HepG2 (cell line): ENCODE results near the gene CHMP5. TPM values are rescaled to one million over a fixed set of nuclear protein-coding genes. Genes with fewer than 3 reads are reported as not detected.

Experiments
- ATAC-seq: fragments of 200-7000 bp; cut with Tn5 transposase; 3 replicates; pipeline ENCODE4 v1.9.1; 2020; ENCODE audit warnings: mild to moderate bottlenecking, moderate library complexity
- BruUV-seq: library from RNA; stranded (reverse); fragments of 400-500 nt; replicated peaks from 2 replicates; lab custom pipeline; 2021; lab: Mats Ljungman, UMichigan
- CTCF ChIA-PET: fragments of 300-600 bp; formaldehyde crosslinking; extraction: SDS; loops from one replicate; lab custom pipeline; 2021; ENCODE audit warnings: low total read pairs, inconsistent platforms, low intra/inter-chr PET ratio; lab: Yijun Ruan, JAX
- POLR2A ChIA-PET: fragments of 350-600 bp; sonication (Branson Sonifier 250); formaldehyde crosslinking; loops from one replicate; lab custom pipeline; 2020; ENCODE audit warnings: antibody characterized with exemption, inconsistent platforms; lab: Yijun Ruan, JAX
- DNase-seq: peaks from one replicate; pipeline ENCODE4 v3.0.0-alpha.2; 2015; ENCODE audit warnings: low spot score
- FAIRE-seq: peaks from 3 replicates; lab custom pipeline; 2011; peaks lifted over from hg19 to GRCh38; lab: Jason Lieb, UNC
- H2AFZ ChIP-seq: one replicate; pipeline ENCODE4 v1.6.1; 2011; ENCODE audit warnings: low read length, inconsistent platforms
- H3K27ac ChIP-seq: fragments of 300-600 bp; 3 replicates; pipeline ENCODE4 v1.8.0; 2011; ENCODE audit warnings: mixed run types, mild to moderate bottlenecking, mixed read lengths, low read length, inconsistent platforms; ENCODE audit not compliant: insufficient read depth; ENCODE audit errors: extremely low read length
- H3K27me3 ChIP-seq, 2 experiments: fragments of 200-600 bp in 1 of 2; 2 replicates in 1 of 2; 3 replicates in 1 of 2; pipeline versions ENCODE4 v1.6.0 to v1.8.0; 2011; ENCODE audit warnings: low read length in 2 of 2, mild to moderate bottlenecking in 2 of 2, moderate library complexity in 2 of 2, inconsistent platforms in 1 of 2; ENCODE audit not compliant: insufficient read depth in 2 of 2, control insufficient read depth in 1 of 2
- H3K36me3 ChIP-seq, 2 experiments: fragments of 200-600 bp in 1 of 2; replicated peaks in 1 of 2; 2 replicates in 1 of 2; 3 replicates in 1 of 2; pipeline versions ENCODE4 v1.5.1 to v1.8.0; 2011; ENCODE audit warnings: low read length in 2 of 2, inconsistent platforms in 1 of 2; ENCODE audit not compliant: insufficient read depth in 2 of 2, control insufficient read depth in 1 of 2
- H3K4me1 ChIP-seq: 2 replicates; pipeline ENCODE4 v1.5.1; 2012; ENCODE audit warnings: low read length, inconsistent platforms; ENCODE audit not compliant: insufficient read depth
- H3K4me2 ChIP-seq: 2 replicates; pipeline ENCODE4 v1.6.0; 2011; ENCODE audit warnings: low read depth, low read length, inconsistent platforms
- H3K4me3 ChIP-seq, 3 experiments: fragments of 200-600 bp in 1 of 3; sonication (generic), shearing (Covaris generic) in 1 of 3; replicated peaks in 1 of 3; 2 replicates each; pipeline ENCODE4 v1.5.1; 2011 to 2016; ENCODE audit warnings: low read length in 3 of 3, inconsistent platforms in 2 of 3, low read depth in 2 of 3, mild to moderate bottlenecking in 2 of 3, control low read depth in 1 of 3, mixed read lengths in 1 of 3; ENCODE audit not compliant: insufficient read depth in 1 of 3
- H3K79me2 ChIP-seq: one replicate; pipeline ENCODE4 v1.6.1; 2011; ENCODE audit warnings: low read length, inconsistent platforms; ENCODE audit not compliant: insufficient read depth
- H3K9ac ChIP-seq: 2 replicates; pipeline ENCODE4 v1.6.0; 2011; ENCODE audit warnings: mild to moderate bottlenecking, low read depth, low read length, inconsistent platforms; ENCODE audit not compliant: insufficient read depth
- H3K9me3 ChIP-seq: 2 replicates; pipeline ENCODE4 v1.5.1; 2012; ENCODE audit warnings: mild to moderate bottlenecking, low read length
- H4K20me1 ChIP-seq: 2 replicates; pipeline ENCODE4 v1.6.0; 2011; ENCODE audit warnings: inconsistent platforms, mild to moderate bottlenecking, low read length, moderate library complexity; ENCODE audit not compliant: insufficient read depth
- ELF3 ChIP-seq: IDR thresholded peaks from 2 replicates; pipeline ENCODE4 v1.6.1; 2016; ENCODE audit warnings: missing genetic modification reagents, missing compliant biosample characterization
- KAT2B ChIP-seq: fragments of 150-350 bp; IDR thresholded peaks from 2 replicates; pipeline ENCODE4 v1.6.1; 2014; ENCODE audit warnings: low read depth, low read length, borderline replicate concordance
- NKX3-1 ChIP-seq: sonication (generic); formaldehyde crosslinking; IDR thresholded peaks from 2 replicates; pipeline ENCODE4 v1.5.0; 2020; ENCODE audit warnings: missing genetic modification reagents
- TCF7 ChIP-seq: sonication (generic); IDR thresholded peaks from 2 replicates; pipeline ENCODE4 v1.6.1; 2016; ENCODE audit warnings: antibody characterized with exemption, low read depth
- YY1 ChIP-seq: IDR thresholded peaks from 2 replicates; pipeline ENCODE4 v1.6.1; 2011; ENCODE audit warnings: low read length, low read depth, moderate library complexity, mild to moderate bottlenecking; ENCODE audit not compliant: insufficient read depth, insufficient replicate concordance
- ZNF20 ChIP-seq: sonication (generic); formaldehyde crosslinking; IDR thresholded peaks from 2 replicates; pipeline ENCODE4 v1.4.0; 2020; ENCODE audit warnings: mild to moderate bottlenecking, moderate library complexity, missing genetic modification reagents
- ZNF280D ChIP-seq: sonication (generic); formaldehyde crosslinking; IDR thresholded peaks from 2 replicates; pipeline ENCODE4 v1.5.1; 2020; ENCODE audit warnings: mild to moderate bottlenecking, missing genetic modification reagents
- ZNF382 ChIP-seq: sonication (generic); formaldehyde crosslinking; IDR thresholded peaks from 2 replicates; pipeline ENCODE4 v1.5.0; 2020; ENCODE audit warnings: missing genetic modification reagents, mild to moderate bottlenecking, borderline replicate concordance
- WGBS: methylation state at CpG from one replicate; pipeline ENCODE4 v1.1.6; 2017; ENCODE audit warnings: low lambda C conversion rate; 5-methylcytosine and 5-hydroxymethylcytosine counted together
- in situ Hi-C: cut with HindIII; loops from 2 replicates; pipeline ENCODE4 v1.10.0; 2017; ENCODE audit warnings: low pct_unique_long_range_greater_than_20kb; ENCODE audit not compliant: extremely low pct_ligation_motif_present
- intact Hi-C: fragments of 100-400 bp; cut with micrococcal nuclease; formaldehyde crosslinking; loops from one replicate; pipeline ENCODE4 v1.10.0; 2022; ENCODE audit not compliant: unreplicated experiment
- polyA plus RNA-seq, 8 experiments: library from polyadenylated mRNA; depleted of rRNA in 3 of 8; stranded (reverse) in 7 of 8; unstranded in 1 of 8; fragments of >200 nt; fragmentation: Illumina TruSeq in 4 of 8; extraction: Trizol in 4 of 8; gene quantifications; 2 replicates each; pipeline versions ENCODE4 v1.2.1 to v1.2.3, GENCODE V29; 2011 to 2016; ENCODE audit warnings: low read depth in 4 of 8, missing spikeins in 1 of 8, mixed read lengths in 1 of 8; ENCODE audit not compliant: insufficient read depth in 1 of 8
- total RNA-seq, 5 experiments: library from RNA; depleted of rRNA; stranded (reverse); fragments of >200 nt; fragmentation: Illumina TruSeq; extraction: Trizol; gene quantifications; 2 replicates each; pipeline ENCODE4 v1.2.3, GENCODE V29; 2016; ENCODE audit warnings: low read depth in 1 of 5
- TF ChIP-seq, protein P1 (sequence below): sonication (generic); formaldehyde crosslinking; IDR thresholded peaks from 2 replicates; pipeline ENCODE4 v1.4.0; 2020; ENCODE audit warnings: missing genetic modification reagents, mild to moderate bottlenecking, borderline replicate concordance

The CHMP5 gene
- total and polyA plus RNA-seq, 2 of the 13 experiments (the other 11 are each of a cell fraction or from before 2014, with no cell fraction given): 46.0 to 57.3 TPM

- in situ Hi-C loops: no loop called here
- POLR2A ChIA-PET: no interaction called here
- no peaks in the 10 kb centered on the region for H3K27me3 ChIP-seq
- H3K4me2 ChIP-seq: no peak overlapping the region
- H3K79me2 ChIP-seq: no peaks in the 10 kb centered on the region
- ATAC-seq (no peak), FAIRE-seq (no peak), DNase-seq (no peak)
- no peaks in the 10 kb centered on the region for H4K20me1 ChIP-seq
- H3K4me1 ChIP-seq: no peaks in the 10 kb centered on the region
- H3K9ac ChIP-seq: no peak overlapping the region
- H3K9me3 ChIP-seq: no peaks in the 10 kb centered on the region
- intact Hi-C loops: no loop called here
- H2AFZ ChIP-seq: no peak overlapping the region
- no TSS peak for BruUV-seq
- no peak for TF ChIP-seq TCF7
- no peak for TF ChIP-seq ELF3 (CRISPR knock-in tag)
- no peak for TF ChIP-seq ZNF382
- no peak for TF ChIP-seq KAT2B
- no peak for TF ChIP-seq ZNF20 (CRISPR knock-in tag)
- TF ChIP-seq, protein P1, sequence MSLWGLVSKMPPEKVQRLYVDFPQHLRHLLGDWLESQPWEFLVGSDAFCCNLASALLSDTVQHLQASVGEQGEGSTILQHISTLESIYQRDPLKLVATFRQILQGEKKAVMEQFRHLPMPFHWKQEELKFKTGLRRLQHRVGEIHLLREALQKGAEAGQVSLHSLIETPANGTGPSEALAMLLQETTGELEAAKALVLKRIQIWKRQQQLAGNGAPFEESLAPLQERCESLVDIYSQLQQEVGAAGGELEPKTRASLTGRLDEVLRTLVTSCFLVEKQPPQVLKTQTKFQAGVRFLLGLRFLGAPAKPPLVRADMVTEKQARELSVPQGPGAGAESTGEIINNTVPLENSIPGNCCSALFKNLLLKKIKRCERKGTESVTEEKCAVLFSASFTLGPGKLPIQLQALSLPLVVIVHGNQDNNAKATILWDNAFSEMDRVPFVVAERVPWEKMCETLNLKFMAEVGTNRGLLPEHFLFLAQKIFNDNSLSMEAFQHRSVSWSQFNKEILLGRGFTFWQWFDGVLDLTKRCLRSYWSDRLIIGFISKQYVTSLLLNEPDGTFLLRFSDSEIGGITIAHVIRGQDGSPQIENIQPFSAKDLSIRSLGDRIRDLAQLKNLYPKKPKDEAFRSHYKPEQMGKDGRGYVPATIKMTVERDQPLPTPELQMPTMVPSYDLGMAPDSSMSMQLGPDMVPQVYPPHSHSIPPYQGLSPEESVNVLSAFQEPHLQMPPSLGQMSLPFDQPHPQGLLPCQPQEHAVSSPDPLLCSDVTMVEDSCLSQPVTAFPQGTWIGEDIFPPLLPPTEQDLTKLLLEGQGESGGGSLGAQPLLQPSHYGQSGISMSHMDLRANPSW: no peak
- no peak for TF ChIP-seq YY1
- no peak for TF ChIP-seq NKX3-1 (CRISPR knock-in tag)
- no peak for TF ChIP-seq ZNF280D (CRISPR knock-in tag)
- peaks cover 29 to 88% of the 10 kb centered on the region in 2 experiments for H3K36me3 ChIP-seq
- 70% methylated on average over 2 of the region's 2 CpGs for WGBS
- CTCF ChIA-PET: no interaction called here
- H3K27ac ChIP-seq: no peak overlapping the region
- no peak overlapping the region for H3K4me3 ChIP-seq
These were observed 45.9 kb downstream of the CHMP5 start for GRCh38 chr9:33310748-33311147.
